ENCODE results near the gene SOAT2.

The SOAT2 gene

GRCh38 chr12:53067993-53068770 lies 35.1 kb upstream of the SOAT2 start:
- no peak overlapping the region for H3K9ac ChIP-seq (ENCODE audit: low read length)
- TF ChIP-seq CTCF (IDR thresholded peaks at IDR 0.05; ENCODE audit: low read length) (no peak), EZH2 (optimal IDR thresholded peaks at IDR 0.05; ENCODE audit: low read depth, low read length) (no peak), EZH2phosphoT487 (IDR thresholded peaks at IDR 0.05; ENCODE audit: low read length) (no peak)

DNA sequence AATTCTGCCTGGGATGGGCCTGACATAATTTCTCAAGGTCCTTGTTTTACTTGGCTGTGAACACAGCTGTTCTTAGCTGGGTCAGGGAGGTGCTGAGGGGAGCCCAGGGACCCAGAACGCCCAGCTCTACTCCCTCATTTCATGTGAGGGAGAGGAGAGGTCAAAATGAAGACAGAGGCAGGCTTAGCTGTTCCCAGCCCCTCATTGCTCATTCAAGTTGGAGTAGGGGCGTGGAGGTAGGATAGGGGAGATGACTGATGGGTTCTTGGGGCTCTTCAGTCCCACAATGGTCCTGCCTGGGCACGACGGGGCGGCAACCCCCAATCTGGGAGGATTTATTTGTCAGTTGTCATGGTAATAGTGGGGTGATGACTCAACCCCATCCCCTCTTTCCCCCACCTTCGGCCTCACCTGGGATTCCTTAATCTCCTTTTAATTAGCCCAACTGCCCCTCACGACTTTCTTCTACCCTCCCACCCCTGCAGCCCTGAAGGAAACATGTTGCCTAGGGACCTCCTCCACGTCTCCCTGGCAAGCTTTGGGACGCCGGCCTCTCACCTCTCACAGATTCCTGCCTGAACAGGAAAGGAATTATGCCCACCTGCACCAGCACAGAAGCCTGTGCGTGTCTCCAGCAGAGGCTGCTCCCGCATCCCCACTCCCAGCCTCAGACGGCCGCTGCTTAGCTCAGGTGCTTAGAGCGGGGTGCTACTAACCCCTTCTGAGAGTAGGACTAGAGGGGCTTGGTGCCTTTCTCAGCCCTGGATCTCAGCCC lies 34.3 kb upstream of the SOAT2 start:
- no peak overlapping the region for H3K4me2 ChIP-seq (ENCODE audit: low read depth, low read length)
- no peak overlapping the region for H2AFZ ChIP-seq (ENCODE audit: low read length)
- no peaks in the 10 kb centered on the region for H3K9me3 ChIP-seq (replicated peaks; ENCODE audit: insufficient read depth, low read length)
- H3K79me2 ChIP-seq (ENCODE audit: low read length) = peaks cover 5% of the 10 kb centered on the region; the same call in 1 of the 2 replicates
- no peaks in the 10 kb centered on the region for H3K9me2 ChIP-seq (replicated peaks; ENCODE audit: insufficient read depth, low read length)
- H4K20me1 ChIP-seq (ENCODE audit: insufficient read depth, low read length) = no peaks in the 10 kb centered on the region
- H3K27ac ChIP-seq (ENCODE audit: low read length) = no peak overlapping the region
- no peak overlapping the region for H3K9ac ChIP-seq (ENCODE audit: low read length)
- H3K4me1 ChIP-seq (ENCODE audit: low read length) = no peaks in the 10 kb centered on the region
- no peaks in the 10 kb centered on the region for H3K27me3 ChIP-seq (replicated peaks; ENCODE audit: insufficient read depth, low read length)
- DNase-seq = no peak
- no peaks in the 10 kb centered on the region for H3F3A ChIP-seq (ENCODE audit: insufficient read depth, low read length)
- H3K4me3 ChIP-seq (ENCODE audit: low read length) = no peak overlapping the region
- H3K36me3 ChIP-seq (replicated peaks; ENCODE audit: insufficient read depth, low read length) = no peaks in the 10 kb centered on the region
- TF ChIP-seq EZH2 (optimal IDR thresholded peaks at IDR 0.05; ENCODE audit: low read depth, low read length) = no peak

More at GRCh38 chr12:53067993-53068770, 35.1 kb upstream of the SOAT2 start:
- H3K4me2 ChIP-seq (ENCODE audit: low read depth, low read length) = no peak overlapping the region
- no peaks in the 10 kb centered on the region for H3K9me2 ChIP-seq (replicated peaks; ENCODE audit: insufficient read depth, low read length)
- no peaks in the 10 kb centered on the region for H4K20me1 ChIP-seq (ENCODE audit: insufficient read depth, low read length)
- no peaks in the 10 kb centered on the region for H3F3A ChIP-seq (ENCODE audit: insufficient read depth, low read length)
- H3K4me3 ChIP-seq (ENCODE audit: low read length) = no peak overlapping the region
- H3K4me1 ChIP-seq (ENCODE audit: low read length) = no peaks in the 10 kb centered on the region
- peaks cover 5% of the 10 kb centered on the region; the same call in 1 of the 2 replicates for H3K79me2 ChIP-seq (ENCODE audit: low read length)
- no peak overlapping the region for H3K27ac ChIP-seq (ENCODE audit: low read length)
- no peaks in the 10 kb centered on the region for H3K36me3 ChIP-seq (replicated peaks; ENCODE audit: insufficient read depth, low read length)
- DNase-seq = no peak
- no peaks in the 10 kb centered on the region for H3K27me3 ChIP-seq (replicated peaks; ENCODE audit: insufficient read depth, low read length)
- H2AFZ ChIP-seq (ENCODE audit: low read length) = no peak overlapping the region
- H3K9me3 ChIP-seq (replicated peaks; ENCODE audit: insufficient read depth, low read length) = no peaks in the 10 kb centered on the region

DNA sequence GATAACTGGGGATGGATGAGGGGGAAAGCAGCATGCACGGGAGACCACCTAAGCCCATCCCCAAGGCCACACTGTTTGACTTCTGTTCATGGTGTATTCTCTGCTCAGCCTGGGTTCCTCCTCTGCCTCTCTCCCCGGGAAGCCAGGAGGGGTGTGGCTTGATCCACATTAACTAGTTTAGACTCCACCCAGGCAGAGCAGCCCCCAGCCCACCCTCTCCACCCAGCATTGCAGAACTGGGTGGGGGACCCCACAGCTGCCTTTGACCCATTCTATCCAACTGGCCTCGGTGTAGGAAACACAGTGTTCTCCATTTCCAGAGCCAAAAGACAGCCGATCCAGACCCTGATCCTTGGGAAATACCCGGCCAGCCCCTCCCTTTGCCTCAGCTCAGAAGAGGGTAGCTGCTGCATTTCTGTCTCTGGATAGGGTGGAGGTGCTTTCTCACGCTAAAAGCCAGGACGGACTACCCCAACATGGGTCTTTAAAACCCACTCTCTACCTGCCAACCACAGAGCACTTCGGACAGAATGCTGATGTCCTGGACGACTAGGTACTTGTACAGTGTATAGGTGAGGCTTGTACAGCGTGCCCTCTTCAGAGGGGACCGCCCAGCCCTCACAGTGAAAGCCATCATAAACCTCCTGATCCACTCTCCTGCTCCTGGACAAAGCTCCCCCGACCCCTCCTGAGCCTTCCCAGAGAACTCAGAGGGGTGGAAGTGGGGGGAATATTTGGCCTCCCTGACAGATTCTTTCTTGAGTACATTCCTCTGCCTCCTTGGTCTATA lies 33.5 kb upstream of the SOAT2 start:
- Histone ChIP-seq H3K27ac (ENCODE audit: low read length) (no peak overlapping the region), H3K9ac (ENCODE audit: low read length) (no peak overlapping the region), H3K9me3 (replicated peaks; ENCODE audit: insufficient read depth, low read length) (no peaks in the 10 kb centered on the region), H3K79me2 (ENCODE audit: low read length) (peaks cover 5% of the 10 kb centered on the region; the same call in 1 of the 2 replicates), H3K27me3 (replicated peaks; ENCODE audit: insufficient read depth, low read length) (no peaks in the 10 kb centered on the region), H3K4me3 (ENCODE audit: low read length) (no peak overlapping the region), H3K9me2 (replicated peaks; ENCODE audit: insufficient read depth, low read length) (no peaks in the 10 kb centered on the region), H2AFZ (ENCODE audit: low read length) (no peak overlapping the region), H3K4me1 (ENCODE audit: low read length) (no peaks in the 10 kb centered on the region), H3F3A (ENCODE audit: insufficient read depth, low read length) (no peaks in the 10 kb centered on the region), H3K36me3 (replicated peaks; ENCODE audit: insufficient read depth, low read length) (0 out of 2 replicates have a peak, but pooled peaks cover under 1% of the 10 kb centered on the region), H3K4me2 (ENCODE audit: low read depth, low read length) (no peak overlapping the region), H4K20me1 (ENCODE audit: insufficient read depth, low read length) (no peaks in the 10 kb centered on the region)
- TF ChIP-seq EZH2phosphoT487 (IDR thresholded peaks at IDR 0.05; ENCODE audit: low read length) (no peak), CTCF (IDR thresholded peaks at IDR 0.05; ENCODE audit: low read length) (no peak), EZH2 (optimal IDR thresholded peaks at IDR 0.05; ENCODE audit: low read depth, low read length) (no peak)
- no peak for DNase-seq
